C4-2B (cell line): ENCODE data around the gene RAD21L1.

ENCODE experiments used
- ZFX ChIP-seq: fragments of 450-650 bp; IDR thresholded peaks from 2 replicates; pipeline ENCODE4 v1.6.1; 2017
- TF ChIP-seq, protein P1 (sequence below): fragments of 450-650 bp; conservative IDR thresholded peaks from 2 replicates; pipeline ENCODE4 v1.5.1; 2017; ENCODE audit warnings: mild to moderate bottlenecking

DNA sequence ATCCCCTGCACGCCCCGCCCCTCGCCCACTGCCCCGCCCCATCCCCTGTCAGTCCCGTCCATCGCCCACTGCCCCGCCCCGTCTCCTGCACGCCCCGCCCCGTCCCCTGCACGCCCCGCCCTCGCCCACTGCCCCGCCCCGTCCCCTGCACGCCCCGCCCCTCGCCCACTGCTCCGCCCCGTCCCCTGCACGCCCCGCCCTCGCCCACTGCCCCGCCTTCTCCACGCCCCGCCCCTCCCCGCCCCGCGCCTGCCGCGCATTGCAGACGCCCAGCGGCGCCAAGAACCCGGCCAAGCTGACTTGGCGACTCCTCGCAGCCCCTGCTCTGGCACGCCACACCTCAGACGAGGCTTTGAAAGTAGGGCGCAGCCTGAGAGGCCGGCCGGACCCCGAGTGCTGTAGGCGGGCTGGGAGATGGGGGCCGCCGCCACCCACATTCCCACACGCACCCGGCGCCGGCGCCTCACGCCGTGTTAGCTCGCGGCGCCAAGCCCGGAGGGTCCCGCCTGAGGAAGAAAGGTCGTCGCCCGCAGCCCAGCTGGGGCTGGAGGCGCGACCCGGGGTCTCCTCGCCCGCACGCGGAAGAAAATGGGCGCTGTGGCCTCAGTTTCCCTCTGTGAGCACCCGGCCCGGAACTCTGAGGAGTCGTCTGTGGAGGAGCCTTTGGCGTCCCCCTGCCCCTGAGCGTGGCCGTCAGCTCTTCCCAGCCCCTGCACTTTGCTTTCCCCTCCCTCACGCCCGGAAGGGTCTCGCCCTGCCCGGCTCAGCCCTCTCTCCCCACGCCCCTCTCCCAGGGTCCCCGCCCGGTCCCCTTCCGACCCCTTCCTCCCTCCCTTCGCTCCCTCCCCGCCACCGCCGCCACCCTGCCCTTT, at the start of gene RAD21L1:
- TF ChIP-seq, protein P1, sequence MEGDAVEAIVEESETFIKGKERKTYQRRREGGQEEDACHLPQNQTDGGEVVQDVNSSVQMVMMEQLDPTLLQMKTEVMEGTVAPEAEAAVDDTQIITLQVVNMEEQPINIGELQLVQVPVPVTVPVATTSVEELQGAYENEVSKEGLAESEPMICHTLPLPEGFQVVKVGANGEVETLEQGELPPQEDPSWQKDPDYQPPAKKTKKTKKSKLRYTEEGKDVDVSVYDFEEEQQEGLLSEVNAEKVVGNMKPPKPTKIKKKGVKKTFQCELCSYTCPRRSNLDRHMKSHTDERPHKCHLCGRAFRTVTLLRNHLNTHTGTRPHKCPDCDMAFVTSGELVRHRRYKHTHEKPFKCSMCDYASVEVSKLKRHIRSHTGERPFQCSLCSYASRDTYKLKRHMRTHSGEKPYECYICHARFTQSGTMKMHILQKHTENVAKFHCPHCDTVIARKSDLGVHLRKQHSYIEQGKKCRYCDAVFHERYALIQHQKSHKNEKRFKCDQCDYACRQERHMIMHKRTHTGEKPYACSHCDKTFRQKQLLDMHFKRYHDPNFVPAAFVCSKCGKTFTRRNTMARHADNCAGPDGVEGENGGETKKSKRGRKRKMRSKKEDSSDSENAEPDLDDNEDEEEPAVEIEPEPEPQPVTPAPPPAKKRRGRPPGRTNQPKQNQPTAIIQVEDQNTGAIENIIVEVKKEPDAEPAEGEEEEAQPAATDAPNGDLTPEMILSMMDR = no peak
- no peak for TF ChIP-seq ZFX
